NCI-H510A (cell line): Measurements from ENCODE around the gene CNIH4.
A peak's percentile ranks its signal among the peaks of the same experiment; 100 is the strongest.
"Not testable (repeated sequence)": the region's sequence is repeated elsewhere in the genome, so short reads cannot be mapped to it uniquely, and the experiment has no call there.

Source experiments
- DNase-seq: peaks from one replicate; lab custom pipeline; 2025; lab: John Stamatoyannopoulos, UW

The CNIH4 gene

DNA sequence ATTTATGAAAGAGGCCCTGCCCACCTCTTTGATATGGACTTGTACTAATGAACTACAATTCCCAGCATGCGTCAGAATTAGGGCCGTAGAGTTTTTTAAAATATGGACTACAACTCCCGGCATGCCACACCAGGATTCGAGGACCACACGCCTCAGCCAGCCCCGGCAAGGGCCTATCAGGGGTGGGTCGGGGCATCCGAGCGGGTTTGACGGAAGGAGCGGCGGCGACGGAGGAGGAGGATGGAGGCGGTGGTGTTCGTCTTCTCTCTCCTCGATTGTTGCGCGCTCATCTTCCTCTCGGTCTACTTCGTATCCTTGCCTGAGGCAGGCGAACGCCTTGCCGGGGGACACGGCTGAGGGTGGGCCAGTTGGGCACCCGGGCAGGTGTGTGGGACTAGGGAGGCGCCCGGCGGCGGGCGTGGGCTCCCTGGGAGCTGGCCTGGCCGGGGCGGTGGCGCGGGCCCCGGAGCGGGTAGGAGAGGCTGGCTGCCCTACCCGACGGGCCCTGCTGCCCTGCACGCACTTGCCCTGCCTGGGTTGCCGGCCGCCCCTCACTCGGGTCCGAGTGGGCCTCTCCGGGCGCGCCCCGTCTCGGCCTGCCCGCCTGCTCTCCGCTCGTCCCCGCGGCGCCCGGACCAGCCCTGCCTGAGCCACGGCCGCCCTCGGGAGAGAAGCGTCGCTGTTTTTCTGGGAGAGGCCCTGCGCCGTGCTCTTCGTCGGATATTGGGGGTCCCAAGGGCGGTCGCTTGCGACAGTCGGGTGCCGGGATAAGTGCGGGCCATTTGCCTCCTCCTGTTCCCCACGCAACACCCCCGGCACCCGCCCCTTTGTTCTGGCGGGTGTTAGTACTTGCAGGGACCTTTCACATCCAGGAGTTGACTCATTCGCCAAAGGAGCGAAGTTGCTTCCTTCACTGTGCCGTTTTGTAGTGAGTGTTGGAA is at the start of gene CNIH4:
TSS of gene CNIH4 (plus strand) at position 195 of the 941 bp plus-strand sequence. CDS start at position 241, 46 bp downstream.
- peak; percentile 91 for DNase-seq

DNA sequence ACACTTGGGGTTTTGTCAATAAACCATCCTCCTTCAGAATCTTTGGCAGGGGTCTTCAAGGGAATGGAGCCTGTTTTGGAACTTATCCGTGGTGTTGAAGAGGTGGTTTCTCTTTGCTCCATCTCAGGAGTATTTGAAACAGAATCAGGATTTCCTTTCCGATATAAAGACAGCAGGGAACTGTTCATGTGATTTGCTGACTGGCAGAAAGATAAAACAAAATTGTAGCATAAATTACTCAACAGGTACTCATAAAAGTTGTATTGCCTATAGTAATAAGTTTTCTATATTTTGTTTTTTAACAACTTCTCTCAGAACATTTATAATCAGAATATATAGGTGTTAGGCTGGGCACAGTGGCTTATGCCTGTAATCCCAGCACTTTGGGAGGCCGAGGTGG is 48.6 kb upstream of the CNIH4 start:
- no peak for DNase-seq

DNA sequence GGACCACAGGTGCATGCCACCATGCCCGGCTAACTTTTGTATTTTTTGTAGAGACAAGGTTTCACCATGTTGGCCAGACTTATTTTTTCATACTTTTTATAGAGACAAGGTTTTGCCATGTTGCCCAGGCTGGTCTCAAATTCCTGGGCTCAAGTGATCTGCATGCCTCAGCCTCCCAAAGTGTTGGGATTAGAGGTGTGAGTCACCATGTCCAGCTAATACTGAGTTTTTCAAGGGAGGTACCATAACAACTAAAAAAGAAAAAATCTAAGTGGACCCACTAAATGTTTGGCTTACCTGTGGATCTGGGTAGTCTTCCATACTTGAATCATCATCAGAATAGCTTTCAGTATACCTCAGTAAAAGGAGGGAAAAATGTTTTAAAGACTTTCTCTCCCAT is 45.2 kb upstream of the CNIH4 start:
- not testable (repeated sequence) for DNase-seq

DNA sequence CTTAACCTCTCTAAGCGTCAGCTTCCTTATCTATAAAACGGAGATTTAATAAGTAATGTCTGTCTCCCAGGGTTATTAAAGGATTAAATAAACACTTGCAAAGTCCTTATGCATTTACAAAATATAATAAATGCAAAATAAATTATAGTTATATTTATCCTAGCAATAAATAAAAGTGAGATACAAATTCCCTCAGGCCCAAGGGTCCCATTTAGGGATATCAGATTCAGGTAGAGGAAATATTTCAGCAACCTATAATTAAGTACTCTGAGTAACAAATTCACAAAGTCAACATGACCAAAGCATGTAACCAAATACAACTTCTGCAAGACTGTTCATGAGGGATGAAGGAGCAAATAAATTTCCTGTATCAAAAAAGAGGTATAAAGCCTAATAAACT is 44.7 kb upstream of the CNIH4 start:
- DNase-seq: no peak

DNA sequence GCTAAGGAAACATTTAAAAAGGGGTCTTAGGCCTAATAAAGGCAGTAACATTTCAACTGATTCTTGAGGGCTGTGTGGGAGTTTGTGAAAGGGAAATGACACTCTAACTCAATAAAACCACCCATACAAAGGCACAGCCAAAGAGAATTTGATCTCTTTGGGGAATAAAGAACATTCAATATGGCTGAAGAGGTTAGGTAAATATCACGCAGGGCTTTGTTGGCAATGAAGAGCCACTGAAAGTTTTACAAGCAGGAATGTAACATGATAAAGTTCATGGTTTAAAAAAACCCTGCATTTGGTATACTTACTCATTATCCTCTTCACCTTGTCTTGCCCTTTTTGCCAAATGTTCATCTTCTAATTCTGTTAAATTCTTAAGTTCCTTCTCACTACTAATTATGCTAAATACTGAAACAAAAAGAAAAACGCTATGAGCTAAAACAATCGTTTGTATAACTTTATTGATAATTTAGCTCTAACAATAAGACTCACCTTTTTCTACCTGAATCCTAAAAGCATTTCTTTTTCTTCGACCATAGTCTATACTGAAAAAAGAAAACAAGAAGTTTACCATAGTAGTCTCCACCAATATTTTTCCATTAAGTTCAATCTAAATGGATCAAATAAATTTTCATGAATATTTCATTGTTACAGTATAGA is 39.2 kb upstream of the CNIH4 start:
- peak; percentile 42 for DNase-seq

DNA sequence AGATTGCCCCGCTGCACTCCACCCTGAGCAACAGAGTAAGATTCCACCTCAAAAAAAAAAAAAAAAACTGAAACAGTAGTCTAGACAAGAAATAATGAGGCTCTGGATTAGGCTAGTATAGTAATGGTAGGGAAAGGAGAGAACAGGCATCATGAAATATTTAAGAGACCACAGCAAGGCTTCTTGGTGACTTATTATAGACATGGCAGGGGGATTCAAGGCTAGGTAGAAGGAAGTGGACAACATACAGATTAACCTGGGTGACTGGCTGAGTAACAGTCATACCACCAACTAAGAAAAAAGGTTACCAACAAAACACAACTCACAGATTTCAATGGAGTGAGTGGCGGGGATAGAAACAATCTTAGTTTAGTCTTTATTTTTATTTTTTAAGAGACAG is 35.0 kb upstream of the CNIH4 start:
- no peak for DNase-seq

DNA sequence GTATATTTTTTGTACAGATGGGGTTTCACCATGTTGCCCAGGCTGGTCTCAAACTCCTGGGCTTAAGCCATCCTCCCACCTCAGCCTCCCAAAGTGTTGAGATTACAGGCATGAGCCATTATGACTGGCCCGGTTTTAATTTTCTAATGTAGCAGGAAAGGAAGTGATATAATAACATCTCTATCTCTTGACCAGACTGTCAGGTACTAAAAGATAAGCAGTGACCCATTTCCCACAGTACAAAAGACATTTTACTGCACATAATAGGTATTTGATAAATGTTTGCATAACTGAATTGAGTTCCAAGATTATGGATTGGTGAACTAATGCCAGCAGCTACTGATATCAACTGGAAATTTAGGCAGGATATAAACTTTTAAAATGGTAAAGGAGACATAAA is 30.7 kb upstream of the CNIH4 start:
- DNase-seq: no peak

DNA sequence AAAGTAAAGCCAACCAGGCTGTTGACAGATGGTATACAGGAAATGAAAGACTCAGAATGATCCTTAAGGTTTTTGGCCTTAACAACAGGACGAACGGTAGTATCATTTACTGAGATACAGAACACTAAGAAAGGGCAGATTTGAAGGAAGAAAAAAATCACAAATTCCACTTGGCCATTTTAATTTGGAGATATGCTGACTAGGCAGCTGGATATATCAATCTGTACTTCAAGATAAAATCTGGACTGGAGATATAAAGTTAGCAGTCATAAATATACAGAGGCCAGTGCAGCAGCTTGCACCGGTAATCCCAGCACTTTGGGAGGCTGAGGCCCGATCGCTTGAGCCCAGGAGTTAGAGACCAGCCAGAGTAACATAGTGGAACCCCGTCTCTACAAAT is 28.0 kb upstream of the CNIH4 start:
- DNase-seq: no peak

DNA sequence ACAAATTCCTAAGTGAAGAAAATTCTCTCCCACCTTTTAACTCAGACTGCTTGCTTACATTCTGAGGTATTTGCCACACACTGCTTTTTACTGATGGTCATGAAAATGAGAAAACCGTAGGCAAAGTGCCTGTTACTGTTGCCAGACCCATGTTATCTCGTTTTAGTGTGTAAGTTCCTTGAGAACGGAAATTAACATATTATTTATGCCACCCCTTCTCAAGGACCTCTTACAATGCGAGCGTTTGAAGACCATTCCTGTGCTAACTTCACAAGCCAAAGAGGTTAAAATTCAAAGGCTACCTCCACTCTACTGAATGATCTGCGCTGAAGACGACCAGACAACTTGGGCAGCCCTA is 27.2 kb upstream of the CNIH4 start:
- DNase-seq: no peak

DNA sequence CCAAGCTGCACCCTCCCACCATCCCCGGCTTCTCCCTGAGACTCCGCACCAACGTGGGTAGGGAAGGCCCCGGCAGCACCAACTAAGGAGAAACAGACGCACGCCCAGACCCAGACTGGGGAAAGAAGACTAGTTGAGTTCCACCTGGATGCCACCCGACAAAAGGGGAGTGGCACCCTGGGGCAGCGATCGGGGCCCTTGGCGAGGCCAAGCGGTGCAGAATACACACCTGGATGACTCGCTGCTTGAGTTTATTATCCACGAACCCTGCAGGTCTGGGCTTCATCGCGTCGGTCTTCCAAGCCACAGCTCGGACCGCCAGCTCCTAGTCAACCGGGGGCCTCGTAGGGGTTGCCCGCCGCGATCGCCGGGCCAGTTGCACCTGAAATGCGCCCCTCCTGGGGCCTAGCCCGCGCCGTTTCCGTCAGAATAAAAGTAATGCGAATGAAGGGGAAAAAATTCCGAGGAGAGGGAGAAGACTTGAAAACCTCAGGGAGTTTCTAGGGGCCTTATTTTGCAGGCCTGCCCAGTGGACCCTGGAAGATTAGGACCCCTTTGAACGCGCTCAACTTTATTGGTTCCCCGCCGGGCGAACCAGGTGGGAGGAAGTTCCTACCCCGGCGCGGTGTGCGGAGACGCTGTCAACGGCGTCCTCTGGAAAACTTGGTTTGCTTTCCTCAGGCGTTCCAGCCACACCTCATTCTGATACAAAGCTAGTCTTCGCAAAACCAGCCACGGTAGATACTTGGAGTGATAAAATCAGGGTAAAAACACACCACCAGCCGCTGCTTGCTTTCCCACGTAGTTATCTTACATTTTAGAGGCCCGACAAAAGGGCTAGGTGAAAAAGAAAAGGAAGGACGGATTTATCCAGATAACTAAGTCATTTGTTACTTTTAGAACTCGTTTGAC is 26.6 kb upstream of the CNIH4 start, which contains the start of gene NVL:
TSS of gene NVL (minus strand) at position 331 of the 912 bp plus-strand sequence. CDS start at position 286, 45 bp downstream.
- peak; percentile 88 for DNase-seq

DNA sequence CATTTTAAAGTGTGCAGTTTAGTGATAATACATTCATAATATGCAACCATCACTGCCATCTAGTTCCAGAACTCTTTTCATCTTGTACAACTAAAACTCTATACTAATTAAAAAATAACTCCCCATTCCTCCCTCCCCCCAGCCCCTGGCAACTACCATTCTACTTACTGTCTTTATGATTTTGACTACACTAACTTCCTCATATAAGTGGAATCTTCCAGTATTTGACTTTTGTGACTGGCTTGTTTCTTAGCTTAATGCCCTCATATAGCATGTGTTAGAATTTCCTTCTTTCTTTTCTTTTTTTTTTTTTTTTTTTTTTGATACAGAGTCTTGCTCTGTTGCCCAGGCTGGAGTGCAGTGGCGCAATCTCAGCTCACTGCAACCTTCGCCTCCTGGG is 25.4 kb upstream of the CNIH4 start:
- no peak for DNase-seq

DNA sequence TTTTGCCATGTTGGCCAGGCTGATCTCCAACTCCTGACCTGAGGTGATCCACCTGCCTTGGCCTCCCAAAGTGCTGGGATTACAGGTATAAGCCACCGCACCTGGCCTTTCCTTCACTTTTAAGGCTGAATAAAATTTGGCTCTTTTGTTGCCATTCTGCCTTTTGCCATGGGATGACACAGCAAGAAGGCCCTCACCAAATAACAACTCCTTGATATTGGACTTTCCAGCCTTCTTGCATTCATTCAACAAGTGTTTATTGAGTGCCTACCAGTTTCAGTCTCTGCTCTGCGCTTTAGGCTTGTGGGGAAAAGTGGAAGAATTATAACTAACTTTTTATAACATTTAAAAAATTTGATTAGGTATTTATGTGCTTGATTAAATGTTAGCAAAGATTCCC is 24.9 kb upstream of the CNIH4 start:
- no peak for DNase-seq

DNA sequence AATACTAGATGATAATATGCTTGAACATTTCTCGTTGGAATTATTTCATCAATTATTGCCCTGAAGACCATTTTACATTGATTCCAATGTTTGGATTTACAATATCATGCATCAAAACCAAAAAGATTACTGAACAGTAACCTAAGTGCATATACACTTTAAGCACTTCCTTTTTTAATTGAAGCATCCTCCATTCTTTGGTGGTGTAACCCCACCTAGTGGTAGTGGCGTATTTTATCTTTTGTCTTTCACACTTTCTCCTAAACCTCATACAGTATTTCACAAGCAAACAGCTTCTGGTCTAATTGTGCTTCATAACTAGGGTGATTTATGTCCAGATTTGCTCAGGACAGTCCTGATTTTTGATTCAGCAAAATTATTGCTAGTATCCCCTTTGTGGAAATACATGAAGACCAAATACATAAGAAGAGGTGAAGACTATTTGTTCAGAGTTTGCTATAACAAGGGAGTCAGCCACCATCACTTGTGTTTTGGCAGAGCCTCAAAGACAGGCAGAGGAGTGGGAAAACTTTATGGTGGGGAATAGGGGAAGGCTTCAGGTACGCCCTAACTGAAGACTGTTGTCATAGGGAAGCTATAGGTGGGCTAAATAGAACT is 23.3 kb upstream of the CNIH4 start:
- DNase-seq: no peak

DNA sequence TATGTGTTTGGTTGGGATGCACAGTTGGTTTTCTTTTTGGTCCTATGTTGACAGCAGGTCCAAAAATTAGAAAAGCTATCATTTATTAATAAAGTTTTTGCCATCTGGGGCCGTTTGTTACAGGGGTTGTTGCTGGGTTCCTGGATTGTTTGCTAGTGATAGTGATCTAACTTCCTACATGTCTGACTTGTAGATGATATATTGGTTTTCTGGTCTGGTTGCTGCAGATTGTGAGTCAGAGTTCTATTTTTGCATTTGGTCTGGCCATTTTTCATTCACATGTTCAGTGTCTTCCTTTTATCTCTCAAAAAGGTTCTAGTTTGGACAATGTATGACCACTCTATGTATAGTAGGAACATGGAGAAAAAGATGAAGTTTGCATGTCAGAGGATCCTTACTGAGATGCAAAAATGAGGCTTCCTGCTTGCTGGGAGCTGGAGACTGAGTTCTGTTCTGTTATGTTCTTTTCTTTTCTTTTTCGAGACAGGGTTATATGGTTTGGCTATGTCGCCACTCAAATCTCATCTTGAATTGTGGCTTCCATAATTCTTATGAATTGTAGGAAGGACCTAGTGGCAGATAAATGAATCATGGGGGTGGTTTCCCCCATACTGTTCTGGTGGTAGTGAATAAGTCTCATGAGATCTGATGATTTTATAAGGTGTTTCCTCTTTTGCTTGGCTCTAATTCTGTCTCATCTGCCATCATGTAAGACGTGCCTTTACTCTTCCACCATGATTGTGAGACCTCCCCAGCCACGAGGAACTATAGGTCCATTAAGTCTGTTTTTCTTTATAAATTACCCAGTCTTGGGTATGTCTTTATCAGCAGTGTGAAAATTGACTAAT is 22.5 kb upstream of the CNIH4 start:
- no peak for DNase-seq

DNA sequence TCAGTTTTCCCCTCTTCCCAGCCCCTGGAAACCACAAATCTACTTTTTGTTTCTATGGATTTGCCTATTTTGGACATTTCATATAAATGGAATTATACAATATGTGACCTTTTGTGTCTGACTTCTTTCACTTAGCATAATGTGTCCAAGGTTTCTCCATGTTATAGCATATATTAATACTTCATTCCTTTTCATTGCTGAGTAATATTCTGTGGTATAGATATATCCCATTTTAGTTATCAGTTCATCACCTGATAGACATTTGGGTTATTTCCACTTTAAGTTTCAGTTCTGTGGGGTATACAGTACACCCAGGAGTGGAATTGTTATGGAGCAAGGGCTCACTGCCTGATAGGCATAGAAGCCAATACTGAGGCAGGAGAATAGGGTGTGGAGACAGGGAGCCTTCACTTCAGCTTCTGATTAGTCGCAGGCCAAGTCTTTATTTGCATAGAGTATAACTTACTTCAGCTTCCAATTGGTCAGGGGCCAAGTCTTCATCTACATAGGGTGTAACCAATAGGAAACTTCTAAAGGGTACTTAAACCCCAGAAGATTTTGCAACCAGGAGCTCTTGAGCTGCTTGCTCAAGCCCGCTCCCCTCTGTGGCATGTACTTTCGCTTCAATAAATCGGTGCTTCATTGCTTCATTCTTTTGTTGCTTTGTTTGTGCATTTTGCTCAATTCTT is 18.4 kb upstream of the CNIH4 start:
- DNase-seq: no peak

DNA sequence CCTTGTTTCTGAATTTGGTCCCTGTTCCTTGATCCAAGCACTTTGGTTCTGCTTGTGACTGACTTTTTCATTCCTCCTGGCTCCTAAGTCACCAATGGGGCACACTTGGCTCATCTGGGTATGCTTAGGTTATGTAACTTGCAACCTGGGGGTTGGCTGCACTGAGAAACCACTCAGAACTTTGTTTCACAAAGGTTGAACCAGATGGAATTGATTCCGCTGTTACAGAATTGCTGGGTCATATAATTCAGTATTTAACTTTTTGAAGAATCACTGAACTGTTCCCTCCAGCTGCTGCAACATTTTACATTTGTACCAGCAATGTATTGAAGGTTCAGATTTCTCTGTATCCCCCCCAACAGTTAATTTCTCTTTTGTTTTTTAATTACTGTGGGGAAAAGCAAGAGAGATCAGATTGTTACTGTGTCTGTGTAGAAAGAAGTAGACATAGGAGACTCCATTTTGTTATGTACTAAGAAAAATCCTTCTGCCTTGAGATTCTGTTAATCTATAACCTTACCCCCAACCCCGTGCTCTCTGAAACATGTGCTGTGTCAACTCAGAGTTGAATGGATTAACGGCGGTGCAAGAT is 17.1 kb upstream of the CNIH4 start:
- DNase-seq: no peak

DNA sequence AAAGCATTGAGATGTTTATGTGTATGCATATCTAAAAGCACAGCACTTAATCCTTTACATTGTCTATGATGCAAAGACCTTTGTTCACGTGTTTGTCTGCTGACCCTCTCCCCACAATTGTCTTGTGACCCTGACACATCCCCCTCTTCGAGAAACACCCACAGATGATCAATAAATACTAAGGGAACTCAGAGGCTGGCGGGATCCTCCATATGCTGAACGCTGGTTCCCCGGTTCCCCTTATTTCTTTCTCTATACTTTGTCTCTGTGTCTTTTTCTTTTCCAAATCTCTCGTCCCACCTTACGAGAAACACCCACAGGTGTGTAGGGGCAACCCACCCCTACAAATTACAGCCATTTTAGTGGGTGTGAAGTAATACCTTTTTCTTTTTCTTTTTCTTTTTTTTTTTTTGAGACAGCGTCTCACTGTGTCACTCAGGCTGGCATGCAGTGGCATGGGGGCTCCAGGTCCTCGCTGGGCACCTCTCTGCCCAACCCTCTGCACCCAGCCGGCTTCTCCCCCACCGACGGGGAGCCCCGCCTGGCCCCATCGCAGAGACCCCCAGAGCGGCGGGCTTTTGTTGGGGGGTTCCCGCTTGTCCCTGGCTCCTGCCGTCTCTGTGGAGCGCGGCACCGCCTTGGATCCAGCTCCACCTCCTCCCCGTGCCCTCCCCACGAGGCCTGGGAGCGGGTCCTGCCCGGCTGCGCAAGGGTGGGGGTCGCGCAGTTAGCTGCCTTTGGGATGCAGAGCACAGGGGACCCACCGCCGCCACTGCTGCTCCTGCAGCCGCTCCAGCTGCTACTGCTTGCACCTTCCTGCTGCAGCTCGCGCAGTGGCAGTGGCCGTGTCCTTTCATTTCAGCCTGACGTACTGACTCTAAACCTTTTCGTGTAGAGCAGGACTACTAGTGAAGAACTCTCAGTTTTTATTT is 16.0 kb upstream of the CNIH4 start:
- not testable (repeated sequence) for DNase-seq

DNA sequence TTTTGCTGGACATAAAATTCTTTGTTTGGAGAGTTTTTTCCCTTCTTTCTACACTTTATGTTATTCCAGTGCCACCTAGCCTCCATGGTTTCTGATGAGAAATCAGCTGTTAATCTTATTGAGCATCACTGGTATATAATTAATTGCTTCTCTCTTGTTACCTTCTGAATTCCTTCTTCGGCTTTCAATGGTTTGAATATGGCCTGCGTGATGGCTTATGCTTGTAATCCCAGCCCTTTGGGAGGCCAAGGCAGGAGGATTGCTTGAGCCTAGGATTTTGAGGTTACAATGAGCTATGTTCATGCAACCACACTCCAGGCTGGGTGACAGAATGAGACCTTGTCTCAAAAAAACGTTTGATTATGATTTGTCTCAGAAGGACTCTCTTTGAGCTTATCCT is 13.0 kb upstream of the CNIH4 start:
- no peak for DNase-seq

DNA sequence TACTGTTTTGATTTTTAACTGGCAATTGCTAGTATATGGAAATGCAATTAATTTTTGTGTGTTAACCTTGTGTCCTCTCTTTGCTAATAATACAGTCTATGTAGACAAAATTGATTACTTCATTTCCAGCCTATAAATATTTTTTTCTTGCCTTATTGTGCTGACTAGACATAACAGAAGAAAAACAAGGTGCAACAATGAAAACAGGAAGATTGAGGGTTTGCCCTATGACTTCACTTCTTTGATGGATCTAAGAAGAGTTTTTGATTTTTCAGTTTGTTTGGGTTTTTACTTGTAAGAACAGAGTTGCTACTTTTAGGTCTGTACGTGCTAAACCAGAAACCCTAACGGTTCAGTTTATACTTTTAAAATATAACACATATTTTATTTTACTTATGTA is 8.5 kb upstream of the CNIH4 start:
- no peak for DNase-seq
